Measurements from ENCODE around the gene RCOR2.

- TF ChIP-seq POLR2A (IDR thresholded peaks at IDR 0.05) (no peak), CTCF (IDR thresholded peaks at IDR 0.05) (no peak), POLR2AphosphoS5 (IDR thresholded peaks at IDR 0.05) (no peak), EP300 (IDR thresholded peaks at IDR 0.05; ENCODE audit: low read depth) (no peak)
Measured at GRCh38 chr11:63942803-63943202, 25.8 kb upstream of the RCOR2 start.
